ENCODE results near the gene ICAM4. TPM values are rescaled to one million over a fixed set of nuclear protein-coding genes. Genes with fewer than 3 reads are reported as not detected.

ICAM4 gene
- total and polyA plus RNA-seq, 2 donors (not counting 3 experiments of a cell fraction or from before 2014, with no cell fraction given), result 0.44 to 0.49 TPM

DNA sequence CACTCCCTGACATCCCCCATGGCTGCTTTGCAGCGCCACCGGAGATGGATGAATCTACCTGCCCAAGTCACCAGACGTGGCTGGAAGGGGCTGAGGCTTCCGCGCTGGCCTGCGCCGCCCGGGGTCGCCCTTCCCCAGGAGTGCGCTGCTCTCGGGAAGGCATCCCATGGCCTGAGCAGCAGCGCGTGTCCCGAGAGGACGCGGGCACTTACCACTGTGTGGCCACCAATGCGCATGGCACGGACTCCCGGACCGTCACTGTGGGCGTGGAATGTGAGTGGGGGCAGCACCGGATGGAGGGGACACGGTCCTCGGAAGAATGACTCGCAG is 7.6 kb downstream of the ICAM4 start:
- TF ChIP-seq JUN (IDR thresholded peaks at IDR 0.05; ENCODE audit: borderline replicate concordance, insufficient read depth, insufficient read length, low read depth), result no peak
- TF ChIP-seq, protein P1, sequence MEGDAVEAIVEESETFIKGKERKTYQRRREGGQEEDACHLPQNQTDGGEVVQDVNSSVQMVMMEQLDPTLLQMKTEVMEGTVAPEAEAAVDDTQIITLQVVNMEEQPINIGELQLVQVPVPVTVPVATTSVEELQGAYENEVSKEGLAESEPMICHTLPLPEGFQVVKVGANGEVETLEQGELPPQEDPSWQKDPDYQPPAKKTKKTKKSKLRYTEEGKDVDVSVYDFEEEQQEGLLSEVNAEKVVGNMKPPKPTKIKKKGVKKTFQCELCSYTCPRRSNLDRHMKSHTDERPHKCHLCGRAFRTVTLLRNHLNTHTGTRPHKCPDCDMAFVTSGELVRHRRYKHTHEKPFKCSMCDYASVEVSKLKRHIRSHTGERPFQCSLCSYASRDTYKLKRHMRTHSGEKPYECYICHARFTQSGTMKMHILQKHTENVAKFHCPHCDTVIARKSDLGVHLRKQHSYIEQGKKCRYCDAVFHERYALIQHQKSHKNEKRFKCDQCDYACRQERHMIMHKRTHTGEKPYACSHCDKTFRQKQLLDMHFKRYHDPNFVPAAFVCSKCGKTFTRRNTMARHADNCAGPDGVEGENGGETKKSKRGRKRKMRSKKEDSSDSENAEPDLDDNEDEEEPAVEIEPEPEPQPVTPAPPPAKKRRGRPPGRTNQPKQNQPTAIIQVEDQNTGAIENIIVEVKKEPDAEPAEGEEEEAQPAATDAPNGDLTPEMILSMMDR (IDR thresholded peaks at IDR 0.05; ENCODE audit: extremely low read depth in 1 of 2, insufficient read depth in 1 of 2, low read depth in 1 of 2, low read length in 2 of 2), result peak in 1 of 2 donors; percentile 14
- Histone ChIP-seq H3K27me3 (ENCODE audit: control insufficient read depth in 2 of 2, insufficient read depth in 2 of 2, low read length in 2 of 2) (peaks cover 54 to 66% of the 10 kb centered on the region in 2 experiments), H3K4me2 (ENCODE audit: insufficient read depth, low read length) (no peak overlapping the region), H2AFZ (ENCODE audit: low read depth, low read length) (no peak overlapping the region), H3K9me1 (replicated peaks; ENCODE audit: control insufficient read depth, extremely low read depth, insufficient read depth, low read length) (no peaks in the 10 kb centered on the region), H3K36me3 (ENCODE audit: control insufficient read depth in 2 of 2, extremely low read depth in 1 of 2, insufficient read depth in 2 of 2, low read length in 2 of 2) (no peaks in the 10 kb centered on the region), H3K27ac (ENCODE audit: insufficient read depth, low read depth, low read length) (no peak overlapping the region), H4K20me1 (replicated peaks; ENCODE audit: control insufficient read depth, extremely low read depth, insufficient read depth, low read length) (no peaks in the 10 kb centered on the region), H3K79me2 (ENCODE audit: control insufficient read depth, insufficient read depth, low read length) (no peaks in the 10 kb centered on the region), H3K9me3 (replicated peaks; ENCODE audit: control insufficient read depth, insufficient read depth, low read length) (no peaks in the 10 kb centered on the region), H3K9ac (replicated peaks; ENCODE audit: extremely low read depth, insufficient read depth, low read length) (no peak overlapping the region), H3K4me3 (replicated peaks in 1 of 3; ENCODE audit: insufficient read depth in 1 of 3, low read depth in 1 of 3, low read length in 3 of 3) (no peak overlapping the region), H3K4me1 (ENCODE audit: control insufficient read depth, extremely low read depth, insufficient read depth, low read length) (peaks cover 18% of the 10 kb centered on the region)
- POLR2A ChIA-PET, result no interaction called here
- no TSS peak for BruUV-seq (replicated peaks)
- dilution Hi-C loops (cut with MboI; ENCODE audit: extremely low pct_ligation_motif_present, low sequenced_read_pairs), result no loop called here
- no peak for FAIRE-seq
- CTCF ChIA-PET, result no interaction called here
- DNase-seq (ENCODE audit: low read depth, low spot score), result no peak
- intact Hi-C loops (cut with micrococcal nuclease), result no loop called here

DNA sequence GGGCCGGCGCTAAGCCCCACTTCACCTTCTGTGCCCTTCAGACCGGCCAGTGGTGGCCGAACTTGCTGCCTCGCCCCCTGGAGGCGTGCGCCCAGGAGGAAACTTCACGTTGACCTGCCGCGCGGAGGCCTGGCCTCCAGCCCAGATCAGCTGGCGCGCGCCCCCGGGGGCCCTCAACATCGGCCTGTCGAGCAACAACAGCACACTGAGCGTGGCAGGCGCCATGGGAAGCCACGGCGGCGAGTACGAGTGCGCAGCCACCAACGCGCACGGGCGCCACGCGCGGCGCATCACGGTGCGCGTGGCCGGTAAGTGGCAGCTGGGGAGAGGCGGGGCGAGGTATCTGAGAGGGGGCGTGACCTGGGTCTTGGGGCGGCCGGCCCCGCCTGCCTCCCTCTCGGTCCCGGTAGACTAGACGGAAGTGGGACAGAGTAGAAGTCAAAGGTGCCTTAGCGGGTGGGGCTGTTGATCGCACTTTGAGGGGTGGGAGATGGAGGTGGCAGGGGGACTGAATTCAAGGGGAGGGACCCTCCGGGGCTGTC is 8.6 kb downstream of the ICAM4 start:
- FAIRE-seq (no peak), DNase-seq (ENCODE audit: low read depth, low spot score) (peak; percentile 35)
- Histone ChIP-seq H3K4me1 (ENCODE audit: control insufficient read depth, extremely low read depth, insufficient read depth, low read length) (peaks cover 14% of the 10 kb centered on the region), H3K9me3 (replicated peaks; ENCODE audit: control insufficient read depth, insufficient read depth, low read length) (no peaks in the 10 kb centered on the region), H3K9me1 (replicated peaks; ENCODE audit: control insufficient read depth, extremely low read depth, insufficient read depth, low read length) (no peaks in the 10 kb centered on the region), H3K4me2 (ENCODE audit: insufficient read depth, low read length) (peak overlapping the region; percentile 6), H3K4me3 (replicated peaks in 1 of 3; ENCODE audit: insufficient read depth in 1 of 3, low read depth in 1 of 3, low read length in 3 of 3) (peak overlapping the region in 1 of 3 experiments; percentile 20), H3K36me3 (ENCODE audit: control insufficient read depth in 2 of 2, extremely low read depth in 1 of 2, insufficient read depth in 2 of 2, low read length in 2 of 2) (no peaks in the 10 kb centered on the region), H3K27ac (ENCODE audit: insufficient read depth, low read depth, low read length) (no peak overlapping the region), H3K9ac (replicated peaks; ENCODE audit: extremely low read depth, insufficient read depth, low read length) (no peak overlapping the region), H4K20me1 (replicated peaks; ENCODE audit: control insufficient read depth, extremely low read depth, insufficient read depth, low read length) (no peaks in the 10 kb centered on the region), H3K79me2 (ENCODE audit: control insufficient read depth, insufficient read depth, low read length) (no peaks in the 10 kb centered on the region), H2AFZ (ENCODE audit: low read depth, low read length) (no peak overlapping the region), H3K27me3 (ENCODE audit: control insufficient read depth in 2 of 2, insufficient read depth in 2 of 2, low read length in 2 of 2) (peaks cover 49 to 58% of the 10 kb centered on the region in 2 experiments)
- intact Hi-C loops (cut with micrococcal nuclease), result no loop called here
- ChIA-PET CTCF (interaction anchor here (1.2 kb wide), 2 partner anchors 25 to 37 kb away, joined by 3 to 4 read pairs; partner anchors contain the start of gene ICAM1), POLR2A (no interaction called here)
- BruUV-seq (replicated peaks), result no TSS peak
- TF ChIP-seq FOS (IDR thresholded peaks at IDR 0.05; ENCODE audit: borderline replicate concordance, insufficient read depth, low read length), result no peak
- TF ChIP-seq POLR2A (IDR thresholded peaks at IDR 0.05; ENCODE audit: low read depth, low read length), result no peak
- no peak for TF ChIP-seq GATA2 (IDR thresholded peaks at IDR 0.05; ENCODE audit: insufficient read depth, insufficient read length, low read depth, low read length)
- TF ChIP-seq EZH2 (IDR thresholded peaks at IDR 0.05; ENCODE audit: borderline replicate concordance, low read depth, low read length, severe bottlenecking), result peak; percentile 48
- TF ChIP-seq MYC (IDR thresholded peaks at IDR 0.05; ENCODE audit: low read depth, low read length), result no peak
- no peak for TF ChIP-seq POLR2AphosphoS5 (IDR thresholded peaks at IDR 0.05; ENCODE audit: insufficient read depth, low read depth, low read length)
- TF ChIP-seq, protein P1 (IDR thresholded peaks at IDR 0.05; ENCODE audit: extremely low read depth in 1 of 2, insufficient read depth in 1 of 2, low read depth in 1 of 2, low read length in 2 of 2), result peak; percentile 10 to 44
- TF ChIP-seq JUN (IDR thresholded peaks at IDR 0.05; ENCODE audit: borderline replicate concordance, insufficient read depth, insufficient read length, low read depth), result no peak
- TF ChIP-seq, protein P2, sequence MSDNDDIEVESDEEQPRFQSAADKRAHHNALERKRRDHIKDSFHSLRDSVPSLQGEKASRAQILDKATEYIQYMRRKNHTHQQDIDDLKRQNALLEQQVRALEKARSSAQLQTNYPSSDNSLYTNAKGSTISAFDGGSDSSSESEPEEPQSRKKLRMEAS (IDR thresholded peaks at IDR 0.05; ENCODE audit: insufficient read depth, insufficient read length), result no peak
- dilution Hi-C loops (cut with MboI; ENCODE audit: extremely low pct_ligation_motif_present, low sequenced_read_pairs), result no loop called here
